DOHH2 (cell line): ENCODE data around the gene ADAMTS2.

Source experiments
- H3F3A ChIP-seq: fragments of 200-600 bp; sonication (generic), shearing (Covaris generic); 2 replicates; pipeline ENCODE4 v1.6.0; 2016; ENCODE audit warnings: antibody characterized with exemption, mild to moderate bottlenecking; ENCODE audit not compliant: control insufficient read depth, insufficient read depth
- H3K27ac ChIP-seq: fragments of 200-600 bp; sonication (generic); 2 replicates; pipeline ENCODE4 v1.5.1; 2014; ENCODE audit warnings: low read depth, mild to moderate bottlenecking, low read length, moderate library complexity
- H3K27me3 ChIP-seq: fragments of 200-600 bp; sonication (generic); 2 replicates; pipeline ENCODE4 v1.6.1; 2014; ENCODE audit warnings: mild to moderate bottlenecking, low read length, mixed read lengths; ENCODE audit not compliant: control insufficient read depth
- H3K36me3 ChIP-seq: fragments of 200-600 bp; sonication (generic); 2 replicates; pipeline ENCODE4 v1.6.1; 2014; ENCODE audit warnings: mild to moderate bottlenecking, low read length, moderate library complexity, mixed read lengths; ENCODE audit not compliant: control insufficient read depth
- H3K4me1 ChIP-seq: fragments of 200-600 bp; sonication (generic); 2 replicates; pipeline ENCODE4 v1.6.1; 2014; ENCODE audit warnings: mild to moderate bottlenecking, low read length, mixed read lengths; ENCODE audit not compliant: control insufficient read depth
- H3K4me2 ChIP-seq: fragments of 200-600 bp; sonication (generic); 2 replicates; pipeline ENCODE4 v1.6.0; 2014; ENCODE audit warnings: mild to moderate bottlenecking, low read length, moderate library complexity
- H3K4me3 ChIP-seq: fragments of 200-600 bp; sonication (generic); 2 replicates; pipeline ENCODE4 v1.5.1; 2014; ENCODE audit warnings: mild to moderate bottlenecking, low read length, mixed read lengths
- H3K79me2 ChIP-seq: fragments of 200-600 bp; sonication (generic); 2 replicates; pipeline ENCODE4 v1.6.1; 2014; ENCODE audit warnings: mild to moderate bottlenecking, low read length, mixed read lengths; ENCODE audit not compliant: control insufficient read depth
- H3K9me2 ChIP-seq: fragments of 200-600 bp; sonication (generic); replicated peaks from 2 replicates; pipeline ENCODE4 v1.6.1; 2014; ENCODE audit warnings: mild to moderate bottlenecking, low read length, mixed read lengths; ENCODE audit not compliant: control insufficient read depth
- H3K9me3 ChIP-seq: fragments of 200-600 bp; sonication (generic); 2 replicates; pipeline ENCODE4 v1.6.1; 2014; ENCODE audit warnings: antibody characterized with exemption, low read length, mixed read lengths; ENCODE audit not compliant: control insufficient read depth, insufficient read depth
- H4K20me1 ChIP-seq: fragments of 200-600 bp; sonication (generic); 2 replicates; pipeline ENCODE4 v1.6.0; 2014; ENCODE audit warnings: low read depth, mild to moderate bottlenecking, antibody characterized with exemption, low read length, moderate library complexity; ENCODE audit not compliant: control insufficient read depth, insufficient read depth
- EZH2phosphoT487 ChIP-seq: fragments of 200-600 bp; sonication (generic); IDR thresholded peaks from 2 replicates; pipeline ENCODE4 v1.6.1; 2017; ENCODE audit warnings: borderline replicate concordance, mild to moderate bottlenecking, antibody characterized with exemption, low read length, moderate library complexity, mixed read lengths
- TF ChIP-seq, protein P1 (sequence below): fragments of 200-600 bp; sonication (generic); IDR thresholded peaks from one replicate; pipeline ENCODE4 v1.5.1; 2014; ENCODE audit warnings: antibody characterized with exemption, mild to moderate bottlenecking, low read depth, low read length; ENCODE audit not compliant: poor library complexity, severe bottlenecking

ADAMTS2 gene

DNA sequence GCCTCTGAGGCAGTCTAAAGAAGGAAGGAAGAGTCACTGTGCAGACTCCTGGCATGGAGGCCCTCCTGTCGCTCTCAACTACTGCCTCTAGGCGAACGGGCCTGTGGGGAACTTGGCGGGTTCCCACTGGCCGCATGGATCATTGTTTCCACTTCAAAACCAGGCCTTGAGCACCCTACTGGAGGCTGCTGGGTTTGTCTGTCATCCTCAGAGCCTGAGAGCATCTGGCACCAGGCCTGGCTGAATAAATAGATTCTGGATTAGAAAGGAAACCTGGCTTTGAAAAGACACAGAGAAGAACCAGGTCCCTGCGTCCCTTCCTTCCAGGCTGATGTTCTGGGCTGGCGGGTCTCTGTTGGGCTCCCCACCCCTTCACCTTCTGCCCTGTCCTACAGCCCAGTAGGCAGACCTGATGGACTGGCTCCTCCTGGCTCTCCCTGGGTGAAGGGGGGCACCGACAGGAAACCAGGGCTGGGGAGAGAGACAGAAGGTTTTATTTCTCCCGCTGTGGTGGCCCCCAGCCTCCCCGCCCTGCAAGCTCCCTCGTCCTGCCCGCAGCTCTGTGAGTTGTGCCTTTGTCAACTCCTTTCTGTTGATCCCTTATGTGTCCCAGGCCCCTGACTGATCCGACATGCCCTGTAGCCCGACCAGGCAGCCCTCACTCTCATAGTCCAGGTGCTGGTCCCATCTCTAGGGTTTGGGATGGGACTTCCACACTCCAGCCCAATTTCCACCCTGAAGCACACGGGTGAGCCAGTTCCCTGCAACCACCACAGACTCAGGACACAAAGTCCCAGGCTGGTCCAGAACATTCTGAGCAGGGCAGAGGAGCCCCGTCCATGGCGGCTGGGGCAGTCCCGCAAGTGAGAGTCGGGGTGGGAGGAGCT, 50.1 kb downstream of the ADAMTS2 start:
- Histone ChIP-seq H3K9me3 (no peaks in the 10 kb centered on the region), H3K36me3 (no peaks in the 10 kb centered on the region), H3K4me2 (no peak overlapping the region), H3K4me1 (no peaks in the 10 kb centered on the region), H3K79me2 (no peaks in the 10 kb centered on the region), H3K4me3 (no peak overlapping the region), H3F3A (no peaks in the 10 kb centered on the region), H4K20me1 (no peaks in the 10 kb centered on the region), H3K9me2 (no peaks in the 10 kb centered on the region), H3K27me3 (no peaks in the 10 kb centered on the region), H3K27ac (no peak overlapping the region)
- TF ChIP-seq EZH2phosphoT487, result no peak
- TF ChIP-seq, protein P1, sequence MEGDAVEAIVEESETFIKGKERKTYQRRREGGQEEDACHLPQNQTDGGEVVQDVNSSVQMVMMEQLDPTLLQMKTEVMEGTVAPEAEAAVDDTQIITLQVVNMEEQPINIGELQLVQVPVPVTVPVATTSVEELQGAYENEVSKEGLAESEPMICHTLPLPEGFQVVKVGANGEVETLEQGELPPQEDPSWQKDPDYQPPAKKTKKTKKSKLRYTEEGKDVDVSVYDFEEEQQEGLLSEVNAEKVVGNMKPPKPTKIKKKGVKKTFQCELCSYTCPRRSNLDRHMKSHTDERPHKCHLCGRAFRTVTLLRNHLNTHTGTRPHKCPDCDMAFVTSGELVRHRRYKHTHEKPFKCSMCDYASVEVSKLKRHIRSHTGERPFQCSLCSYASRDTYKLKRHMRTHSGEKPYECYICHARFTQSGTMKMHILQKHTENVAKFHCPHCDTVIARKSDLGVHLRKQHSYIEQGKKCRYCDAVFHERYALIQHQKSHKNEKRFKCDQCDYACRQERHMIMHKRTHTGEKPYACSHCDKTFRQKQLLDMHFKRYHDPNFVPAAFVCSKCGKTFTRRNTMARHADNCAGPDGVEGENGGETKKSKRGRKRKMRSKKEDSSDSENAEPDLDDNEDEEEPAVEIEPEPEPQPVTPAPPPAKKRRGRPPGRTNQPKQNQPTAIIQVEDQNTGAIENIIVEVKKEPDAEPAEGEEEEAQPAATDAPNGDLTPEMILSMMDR, result no peak

DNA sequence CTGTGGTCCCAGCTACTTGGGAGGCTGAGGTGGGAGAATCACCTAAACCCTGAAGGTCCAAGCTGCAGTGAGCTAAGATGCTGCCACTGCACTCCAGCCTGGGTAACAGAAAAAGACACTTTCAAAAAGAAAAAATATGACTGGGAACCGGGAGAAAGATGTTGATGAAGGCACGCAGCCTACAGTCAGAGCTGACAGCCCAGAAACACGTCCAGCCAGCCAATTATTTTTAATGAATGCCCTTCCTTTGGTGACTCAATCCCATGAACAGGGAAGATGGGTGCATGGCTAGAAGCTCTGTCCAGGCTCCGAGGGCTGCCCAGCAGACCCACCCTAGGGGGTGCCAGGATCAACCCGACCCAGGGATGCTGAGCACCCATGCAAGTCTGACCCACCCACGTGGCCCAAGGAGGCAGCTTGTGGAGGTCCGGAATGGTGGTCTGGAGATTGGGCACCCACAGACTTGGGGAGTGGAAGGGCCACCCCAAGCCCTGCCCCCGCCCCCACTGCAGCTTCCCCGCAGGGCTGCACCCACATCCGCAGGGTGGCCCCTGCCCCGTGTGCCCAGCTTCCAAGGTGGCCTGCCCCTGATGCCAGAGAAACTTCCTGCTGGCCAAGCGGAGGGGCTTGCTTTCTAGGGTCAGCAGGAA, 51.0 kb downstream of the ADAMTS2 start:
- Histone ChIP-seq H3K79me2 (no peaks in the 10 kb centered on the region), H4K20me1 (no peaks in the 10 kb centered on the region), H3K4me1 (no peaks in the 10 kb centered on the region), H3K27me3 (no peaks in the 10 kb centered on the region), H3K9me3 (no peaks in the 10 kb centered on the region), H3K27ac (no peak overlapping the region), H3F3A (no peaks in the 10 kb centered on the region), H3K4me3 (no peak overlapping the region), H3K36me3 (no peaks in the 10 kb centered on the region), H3K4me2 (no peak overlapping the region), H3K9me2 (no peaks in the 10 kb centered on the region)
- no peak for TF ChIP-seq EZH2phosphoT487
- TF ChIP-seq, protein P1, result no peak

DNA sequence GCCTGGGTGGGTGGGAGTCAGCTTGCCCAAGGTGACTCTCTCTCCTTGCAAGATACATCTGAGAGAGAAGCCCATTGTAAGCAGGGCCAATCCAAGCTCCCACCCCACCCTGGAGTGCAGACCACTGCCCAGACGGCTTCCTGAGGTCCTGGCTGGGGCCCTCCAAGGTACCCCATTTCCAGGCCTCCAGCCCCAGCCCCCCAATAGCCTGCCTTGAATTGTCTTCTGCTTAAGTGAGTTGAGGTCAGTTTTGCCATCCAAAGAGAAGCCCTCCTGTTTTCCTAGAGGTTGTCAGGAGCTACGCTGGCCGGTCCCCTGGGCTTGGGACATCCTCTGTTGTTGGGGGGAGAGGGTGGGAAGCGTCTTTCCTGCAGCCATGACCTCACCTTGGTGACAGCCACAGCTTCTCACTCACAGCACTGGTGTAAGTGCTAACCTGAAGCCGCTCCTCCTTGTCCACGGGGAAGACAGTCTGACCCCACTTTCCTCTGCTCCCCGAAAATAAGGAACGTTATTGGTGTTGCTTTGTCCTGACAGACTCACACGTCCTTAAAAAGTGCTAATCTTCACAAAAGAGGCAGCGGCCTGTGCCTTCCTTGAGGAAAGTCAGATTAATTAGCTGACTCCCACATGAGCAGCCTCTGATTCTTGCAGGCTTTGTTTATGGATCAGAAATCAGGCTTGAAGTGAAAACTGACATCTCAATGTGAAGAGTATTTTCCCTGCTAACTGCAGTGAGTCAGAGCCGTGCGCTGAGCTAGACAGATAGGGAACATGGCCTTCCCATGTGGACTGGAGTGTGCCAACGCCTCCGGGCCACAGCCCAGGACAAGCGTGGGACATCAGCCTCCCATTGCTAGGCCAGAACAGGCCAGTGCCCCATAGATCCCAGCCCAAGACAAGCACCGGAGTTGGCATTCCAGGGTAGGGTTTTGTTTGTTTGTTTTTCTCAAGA, 52.3 kb downstream of the ADAMTS2 start:
- Histone ChIP-seq H3K9me3 (no peaks in the 10 kb centered on the region), H3K36me3 (no peaks in the 10 kb centered on the region), H3K4me2 (no peak overlapping the region), H3K9me2 (no peaks in the 10 kb centered on the region), H4K20me1 (no peaks in the 10 kb centered on the region), H3K4me1 (no peaks in the 10 kb centered on the region), H3K4me3 (no peak overlapping the region), H3F3A (no peaks in the 10 kb centered on the region), H3K27me3 (no peaks in the 10 kb centered on the region), H3K27ac (no peak overlapping the region), H3K79me2 (no peaks in the 10 kb centered on the region)
- TF ChIP-seq EZH2phosphoT487, result no peak
- TF ChIP-seq, protein P1, result no peak
